Stimulated activated naive CD8-positive, alpha-beta T cell treated with anti-CD3 and anti-CD28 coated beads, Interleukin-15, amount 100 ng/mL, for 72 hours (primary cell): Measurements from ENCODE around the gene SH2D1B.

Experiments used
- ATAC-seq: fragments of 150-1000 bp; cut with Tn5 transposase; 2 replicates; pipeline ENCODE4 v1.10.0; 2021; ENCODE audit warnings: mild to moderate bottlenecking, moderate library complexity
- DNase-seq, 2 donors: peaks; one replicate each; pipeline ENCODE4 v3.0.0; 2021 to 2022
- H3K27ac Mint-ChIP-seq, 2 donors: one replicate each; pipeline ENCODE4 v1.8.0; 2022; ENCODE audit warnings: mild to moderate bottlenecking in 2 of 2, mixed read lengths in 2 of 2, moderate library complexity in 2 of 2
- H3K27me3 Mint-ChIP-seq: one replicate; pipeline ENCODE4 v1.8.0; 2022; ENCODE audit warnings: mixed read lengths
- H3K4me1 Mint-ChIP-seq: one replicate; pipeline ENCODE4 v1.8.0; 2022; ENCODE audit warnings: mild to moderate bottlenecking, mixed read lengths
- H3K4me3 Mint-ChIP-seq, 2 donors: one replicate each; pipeline ENCODE4 v1.8.0; 2022; ENCODE audit warnings: mild to moderate bottlenecking in 2 of 2, mixed read lengths in 2 of 2, moderate library complexity in 1 of 2
- H3K9me3 Mint-ChIP-seq, 2 donors: one replicate each; pipeline ENCODE4 v1.8.0; 2022; ENCODE audit warnings: mixed read lengths in 2 of 2

Gene SH2D1B

GRCh38 chr1:162388615-162389014 is 23.3 kb downstream of the SH2D1B start:
- Mint-ChIP-seq H3K4me3 (no peak overlapping the region), H3K27ac (no peak overlapping the region), H3K4me1 (peaks cover 5% of the 10 kb centered on the region), H3K27me3 (peaks cover 29% of the 10 kb centered on the region), H3K9me3 (no peaks in the 10 kb centered on the region)
- no peak for ATAC-seq
- no peak for DNase-seq

- H3K4me1 Mint-ChIP-seq = peaks cover 5% of the 10 kb centered on the region
- H3K27me3 Mint-ChIP-seq = peaks cover 29% of the 10 kb centered on the region
- H3K27ac Mint-ChIP-seq = no peak overlapping the region
- H3K4me3 Mint-ChIP-seq = no peak overlapping the region
- DNase-seq (no peak), ATAC-seq (no peak)
- H3K9me3 Mint-ChIP-seq = no peaks in the 10 kb centered on the region
Measured at GRCh38 chr1:162388083-162388594, 23.8 kb downstream of the SH2D1B start.

GRCh38 chr1:162387226-162388082 is 24.5 kb downstream of the SH2D1B start:
- Mint-ChIP-seq H3K9me3 (no peaks in the 10 kb centered on the region), H3K27me3 (peaks cover 29% of the 10 kb centered on the region), H3K4me3 (no peak overlapping the region), H3K4me1 (peaks cover 5% of the 10 kb centered on the region), H3K27ac (no peak overlapping the region)
- ATAC-seq (no peak), DNase-seq (no peak)

- DNase-seq = no peak
- peaks cover 29% of the 10 kb centered on the region for H3K27me3 Mint-ChIP-seq
- no peaks in the 10 kb centered on the region for H3K9me3 Mint-ChIP-seq
- no peak overlapping the region for H3K4me3 Mint-ChIP-seq
- H3K27ac Mint-ChIP-seq = peak overlapping the region in 1 of 2 donors; percentile 45
- ATAC-seq = no peak
- H3K4me1 Mint-ChIP-seq = peaks cover 5% of the 10 kb centered on the region
Measured at GRCh38 chr1:162386292-162387225, 25.4 kb downstream of the SH2D1B start.

GRCh38 chr1:162385702-162386101 is 26.2 kb downstream of the SH2D1B start:
- peaks cover 23% of the 10 kb centered on the region for H3K27me3 Mint-ChIP-seq

GRCh38 chr1:162385280-162385623 is 26.7 kb downstream of the SH2D1B start:
- DNase-seq = no peak
- Mint-ChIP-seq H3K4me3 (no peak overlapping the region), H3K9me3 (no peaks in the 10 kb centered on the region), H3K27ac (peak overlapping the region in 1 of 2 donors; percentile 92), H3K4me1 (peaks cover 5% of the 10 kb centered on the region), H3K27me3 (peaks cover 19% of the 10 kb centered on the region)
- no peak for ATAC-seq

More at GRCh38 chr1:162385702-162386101, 26.2 kb downstream of the SH2D1B start:
- DNase-seq (no peak), ATAC-seq (no peak)
- Mint-ChIP-seq H3K9me3 (no peaks in the 10 kb centered on the region), H3K27ac (peak overlapping the region in 1 of 2 donors; percentile 92), H3K4me1 (peaks cover 5% of the 10 kb centered on the region), H3K4me3 (no peak overlapping the region)

DNA sequence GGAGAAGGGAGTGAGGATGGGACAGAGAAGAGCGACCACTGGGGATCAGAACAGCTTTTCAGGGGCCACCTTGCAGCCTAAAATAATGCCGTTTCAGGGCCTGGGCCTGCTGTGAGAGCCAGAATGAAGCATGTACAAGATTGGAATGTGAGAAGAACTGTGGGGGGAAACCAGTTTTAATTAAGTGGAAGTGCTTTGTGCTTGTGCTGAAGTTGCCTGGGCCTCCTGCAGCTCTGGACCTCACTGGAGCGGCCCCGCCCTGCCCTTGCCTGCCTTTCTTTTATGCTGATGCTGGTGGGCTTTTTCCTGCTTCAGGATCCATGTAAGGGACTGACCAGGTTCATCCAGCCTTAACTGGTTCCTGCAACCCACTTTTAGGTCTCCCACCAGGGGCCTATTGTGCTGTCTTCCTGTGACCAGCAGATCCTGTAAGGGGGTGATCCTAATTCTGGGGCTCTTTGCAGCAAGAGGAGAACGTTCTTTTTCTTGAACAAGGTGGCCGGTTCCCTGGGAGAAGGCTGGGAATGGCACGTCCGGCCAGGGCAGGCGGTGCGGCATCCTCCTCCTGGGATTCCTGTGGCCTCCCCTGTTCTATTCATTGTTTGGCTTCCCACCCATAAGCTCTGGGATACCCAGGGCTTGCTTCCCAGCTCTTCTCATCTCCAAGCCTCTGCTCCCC is 27.2 kb downstream of the SH2D1B start:
- Mint-ChIP-seq H3K27ac (no peak overlapping the region), H3K4me3 (no peak overlapping the region), H3K9me3 (no peaks in the 10 kb centered on the region), H3K27me3 (peaks cover 14% of the 10 kb centered on the region), H3K4me1 (peaks cover 5% of the 10 kb centered on the region)
- no peak for DNase-seq
- no peak for ATAC-seq

DNA sequence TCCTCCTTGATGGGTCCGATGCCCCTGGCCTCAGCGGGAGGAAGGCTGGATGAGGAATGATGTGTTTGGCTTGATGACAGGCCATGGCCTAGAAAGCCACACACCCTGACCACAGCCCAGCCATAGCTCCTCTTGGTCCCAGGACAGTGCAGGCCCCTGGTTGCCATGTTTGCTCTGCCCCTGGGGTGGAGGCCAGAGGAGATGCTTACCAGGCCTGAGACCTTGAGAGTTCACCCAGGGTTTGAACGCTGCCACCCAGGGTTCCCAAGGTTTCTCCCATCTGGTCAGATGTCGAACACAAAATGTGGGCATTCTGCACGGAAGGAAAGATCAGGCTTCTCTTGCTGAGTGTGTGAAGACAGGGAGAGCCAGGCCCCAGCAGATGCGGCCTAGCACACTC is 27.8 kb downstream of the SH2D1B start:
- Mint-ChIP-seq H3K4me1 (no peaks in the 10 kb centered on the region), H3K27ac (no peak overlapping the region), H3K27me3 (peaks cover 7% of the 10 kb centered on the region), H3K4me3 (no peak overlapping the region), H3K9me3 (no peaks in the 10 kb centered on the region)
- ATAC-seq (no peak), DNase-seq (no peak)

- no peak for DNase-seq
- ATAC-seq = no peak
- no peak overlapping the region for H3K4me3 Mint-ChIP-seq
- peaks cover 1% of the 10 kb centered on the region for H3K27me3 Mint-ChIP-seq
- H3K4me1 Mint-ChIP-seq = no peaks in the 10 kb centered on the region
- H3K9me3 Mint-ChIP-seq = no peaks in the 10 kb centered on the region
- no peak overlapping the region for H3K27ac Mint-ChIP-seq
Measured at GRCh38 chr1:162383516-162383915, 28.4 kb downstream of the SH2D1B start.

DNA sequence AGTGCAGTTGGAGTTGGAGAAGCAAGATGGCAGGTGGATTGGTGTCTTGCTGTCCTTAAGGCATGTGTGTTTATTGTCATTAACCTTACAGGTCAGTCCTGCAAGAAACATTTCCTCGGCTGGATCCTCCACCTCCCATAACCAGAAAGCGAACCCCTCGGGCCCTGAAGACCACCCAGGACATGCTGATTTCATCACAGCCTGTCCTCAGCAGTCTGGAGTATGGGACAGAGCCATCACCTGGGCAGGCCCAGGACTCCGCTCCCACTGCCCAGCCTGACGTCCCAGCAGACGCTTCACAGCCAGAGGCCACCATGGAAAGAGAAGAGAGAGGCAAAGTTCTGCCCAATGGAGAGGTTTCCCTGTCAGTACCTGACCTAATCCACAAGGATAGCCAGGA is 28.8 kb downstream of the SH2D1B start:
- Mint-ChIP-seq H3K27ac (no peak overlapping the region), H3K27me3 (no peaks in the 10 kb centered on the region), H3K9me3 (no peaks in the 10 kb centered on the region), H3K4me1 (no peaks in the 10 kb centered on the region), H3K4me3 (no peak overlapping the region)
- ATAC-seq (no peak), DNase-seq (no peak)

GRCh38 chr1:162381941-162382750 is 29.8 kb downstream of the SH2D1B start:
- DNase-seq (no peak), ATAC-seq (no peak)
- Mint-ChIP-seq H3K4me3 (no peak overlapping the region), H3K4me1 (no peaks in the 10 kb centered on the region), H3K27me3 (no peaks in the 10 kb centered on the region), H3K27ac (no peak overlapping the region), H3K9me3 (no peaks in the 10 kb centered on the region)

- H3K27me3 Mint-ChIP-seq = no peaks in the 10 kb centered on the region
- H3K27ac Mint-ChIP-seq = no peak within 1 kb of the TSS
- ATAC-seq = no peak
- DNase-seq = no peak
- no peak within 1 kb of the TSS for H3K4me3 Mint-ChIP-seq
- no peaks in the 10 kb centered on the region for H3K4me1 Mint-ChIP-seq
- no peaks in the 10 kb centered on the region for H3K9me3 Mint-ChIP-seq
Measured at GRCh38 chr1:162381383-162381782, 30.6 kb downstream of the SH2D1B start, which contains the start of gene C1orf226. C1orf226 (plus strand) TSS chr1:162381728; CDS start chr1:162381902, 174 bp downstream.

DNA sequence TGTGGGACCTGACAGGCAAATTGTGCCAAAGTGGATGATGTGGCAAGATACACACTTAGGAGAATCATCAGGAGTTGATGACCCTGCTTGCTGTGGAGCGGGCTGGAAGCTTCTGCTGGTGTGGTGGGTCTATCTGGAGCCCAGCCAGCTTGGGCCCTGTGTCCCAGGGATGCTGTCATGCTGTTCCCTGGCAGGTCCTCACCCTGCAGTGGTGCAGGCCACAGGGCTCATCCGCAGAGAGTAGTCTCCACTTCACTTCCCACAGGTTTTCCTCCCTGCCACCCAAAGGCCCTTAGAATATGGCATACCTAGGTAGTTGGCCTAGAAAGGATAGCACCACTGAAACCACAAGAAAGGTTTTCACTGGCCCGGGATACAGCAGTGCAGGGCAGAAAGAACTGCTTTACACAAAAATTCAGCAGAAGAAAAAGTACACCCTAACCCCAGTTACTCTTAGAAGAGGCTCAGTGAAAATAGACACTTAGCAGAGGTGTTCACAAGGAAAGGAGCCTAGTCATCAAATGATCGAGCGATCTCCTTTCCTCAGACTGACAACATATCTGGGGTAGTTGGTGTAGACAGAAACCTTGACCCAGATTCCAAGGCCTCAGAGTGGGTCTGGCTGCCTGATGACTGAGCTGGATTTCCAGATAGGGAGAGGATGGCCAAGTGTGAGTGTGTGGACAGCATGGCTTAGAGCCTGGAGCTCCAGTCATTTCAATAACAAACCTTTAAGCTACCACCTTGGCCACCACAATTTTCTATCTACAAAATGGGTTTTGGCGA is 31.7 kb downstream of the SH2D1B start:
- no peak overlapping the region for H3K27ac Mint-ChIP-seq
- H3K4me3 Mint-ChIP-seq = no peak overlapping the region
- DNase-seq (no peak), ATAC-seq (no peak)
- H3K9me3 Mint-ChIP-seq = no peaks in the 10 kb centered on the region
- H3K4me1 Mint-ChIP-seq = no peaks in the 10 kb centered on the region
- no peaks in the 10 kb centered on the region for H3K27me3 Mint-ChIP-seq

GRCh38 chr1:162376691-162377090 is 35.2 kb downstream of the SH2D1B start, which contains the start of gene SPATA46:
SPATA46 (minus strand) TSS chr1:162376854; CDS start chr1:162376790, 64 bp downstream.
- H3K9me3 Mint-ChIP-seq = no peaks in the 10 kb centered on the region
- no peak within 1 kb of the TSS for H3K27ac Mint-ChIP-seq
- DNase-seq (no peak), ATAC-seq (no peak)
- no peaks in the 10 kb centered on the region for H3K4me1 Mint-ChIP-seq
- no peaks in the 10 kb centered on the region for H3K27me3 Mint-ChIP-seq
- H3K4me3 Mint-ChIP-seq = no peak within 1 kb of the TSS
